WERI-Rb-1 (cell line): ENCODE results near the gene ISCU.
A peak's percentile ranks its signal among the peaks of the same experiment; 100 is the strongest.

Experiments
- DNase-seq: peaks from one replicate; pipeline ENCODE4 v3.0.0-alpha.2; 2020
- H3K27ac ChIP-seq: fragments of 250-450 bp; sonication (Bioruptor Pico); 2 replicates; pipeline ENCODE4 v1.5.1; 2020; ENCODE audit warnings: mild to moderate bottlenecking, moderate library complexity
- H3K27me3 ChIP-seq: fragments of 250-450 bp; sonication (Bioruptor Pico); 2 replicates; pipeline ENCODE4 v1.5.1; 2021; ENCODE audit warnings: mild to moderate bottlenecking, low read depth, moderate library complexity; ENCODE audit not compliant: insufficient read depth, severe bottlenecking
- H3K36me3 ChIP-seq: fragments of 250-450 bp; sonication (Bioruptor Pico); 2 replicates; pipeline ENCODE4 v1.5.1; 2020; ENCODE audit warnings: mild to moderate bottlenecking, moderate library complexity
- H3K4me3 ChIP-seq: 2 replicates; pipeline ENCODE4 v1.5.1; 2011; ENCODE audit warnings: low read depth, mild to moderate bottlenecking, control low read depth, low read length
- H3K9me3 ChIP-seq: fragments of 250-450 bp; sonication (Bioruptor Pico); 2 replicates; pipeline ENCODE4 v1.5.1; 2021; ENCODE audit warnings: mild to moderate bottlenecking, moderate library complexity; ENCODE audit not compliant: severe bottlenecking
- TF ChIP-seq, protein P1 (sequence below): IDR thresholded peaks from 2 replicates; pipeline ENCODE4 v1.5.1; 2011; ENCODE audit warnings: low read depth, mild to moderate bottlenecking, control low read depth, inconsistent platforms, low read length

The ISCU gene

DNA sequence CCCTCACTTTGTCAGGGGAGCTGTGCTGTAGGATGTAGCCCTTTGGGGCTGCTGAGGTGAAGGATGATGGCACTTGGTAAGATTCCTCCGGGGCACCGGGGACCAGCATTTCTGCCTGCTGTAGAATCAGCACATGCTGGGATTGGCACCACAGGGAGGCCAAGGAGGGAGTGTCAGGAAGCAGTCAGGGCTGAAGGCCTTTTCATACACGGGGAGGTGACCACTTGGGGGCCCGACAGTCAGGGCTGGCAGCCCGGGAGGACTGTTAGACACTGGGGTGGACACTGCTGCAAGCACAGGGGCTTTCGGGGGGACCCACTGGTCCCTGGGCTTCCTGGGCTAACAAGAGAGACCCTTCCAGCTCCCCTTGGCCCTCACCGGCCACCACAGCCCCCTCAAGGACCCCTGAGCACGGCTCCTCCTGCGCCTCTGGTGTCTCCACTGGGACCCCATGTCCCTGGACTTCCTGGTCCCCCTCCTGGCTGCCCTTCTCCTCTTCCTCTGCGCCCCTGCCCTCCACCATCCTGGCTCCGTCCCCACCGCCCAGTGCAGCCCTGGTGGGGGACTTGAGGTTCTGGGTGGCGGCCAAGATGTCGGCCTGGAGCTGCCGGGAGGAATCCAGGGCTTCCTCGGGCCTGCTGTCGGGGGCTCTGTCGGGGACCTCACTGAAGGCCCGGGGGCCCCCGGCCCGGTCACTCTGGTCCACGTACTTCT, 29.0 kb downstream of the ISCU start:
- TF ChIP-seq, protein P1, sequence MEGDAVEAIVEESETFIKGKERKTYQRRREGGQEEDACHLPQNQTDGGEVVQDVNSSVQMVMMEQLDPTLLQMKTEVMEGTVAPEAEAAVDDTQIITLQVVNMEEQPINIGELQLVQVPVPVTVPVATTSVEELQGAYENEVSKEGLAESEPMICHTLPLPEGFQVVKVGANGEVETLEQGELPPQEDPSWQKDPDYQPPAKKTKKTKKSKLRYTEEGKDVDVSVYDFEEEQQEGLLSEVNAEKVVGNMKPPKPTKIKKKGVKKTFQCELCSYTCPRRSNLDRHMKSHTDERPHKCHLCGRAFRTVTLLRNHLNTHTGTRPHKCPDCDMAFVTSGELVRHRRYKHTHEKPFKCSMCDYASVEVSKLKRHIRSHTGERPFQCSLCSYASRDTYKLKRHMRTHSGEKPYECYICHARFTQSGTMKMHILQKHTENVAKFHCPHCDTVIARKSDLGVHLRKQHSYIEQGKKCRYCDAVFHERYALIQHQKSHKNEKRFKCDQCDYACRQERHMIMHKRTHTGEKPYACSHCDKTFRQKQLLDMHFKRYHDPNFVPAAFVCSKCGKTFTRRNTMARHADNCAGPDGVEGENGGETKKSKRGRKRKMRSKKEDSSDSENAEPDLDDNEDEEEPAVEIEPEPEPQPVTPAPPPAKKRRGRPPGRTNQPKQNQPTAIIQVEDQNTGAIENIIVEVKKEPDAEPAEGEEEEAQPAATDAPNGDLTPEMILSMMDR = no peak
- no peaks in the 10 kb centered on the region for H3K9me3 ChIP-seq
- no peaks in the 10 kb centered on the region for H3K36me3 ChIP-seq
- H3K27me3 ChIP-seq = no peaks in the 10 kb centered on the region
- H3K4me3 ChIP-seq = no peak overlapping the region
- no peak for DNase-seq
- no peak overlapping the region for H3K27ac ChIP-seq

DNA sequence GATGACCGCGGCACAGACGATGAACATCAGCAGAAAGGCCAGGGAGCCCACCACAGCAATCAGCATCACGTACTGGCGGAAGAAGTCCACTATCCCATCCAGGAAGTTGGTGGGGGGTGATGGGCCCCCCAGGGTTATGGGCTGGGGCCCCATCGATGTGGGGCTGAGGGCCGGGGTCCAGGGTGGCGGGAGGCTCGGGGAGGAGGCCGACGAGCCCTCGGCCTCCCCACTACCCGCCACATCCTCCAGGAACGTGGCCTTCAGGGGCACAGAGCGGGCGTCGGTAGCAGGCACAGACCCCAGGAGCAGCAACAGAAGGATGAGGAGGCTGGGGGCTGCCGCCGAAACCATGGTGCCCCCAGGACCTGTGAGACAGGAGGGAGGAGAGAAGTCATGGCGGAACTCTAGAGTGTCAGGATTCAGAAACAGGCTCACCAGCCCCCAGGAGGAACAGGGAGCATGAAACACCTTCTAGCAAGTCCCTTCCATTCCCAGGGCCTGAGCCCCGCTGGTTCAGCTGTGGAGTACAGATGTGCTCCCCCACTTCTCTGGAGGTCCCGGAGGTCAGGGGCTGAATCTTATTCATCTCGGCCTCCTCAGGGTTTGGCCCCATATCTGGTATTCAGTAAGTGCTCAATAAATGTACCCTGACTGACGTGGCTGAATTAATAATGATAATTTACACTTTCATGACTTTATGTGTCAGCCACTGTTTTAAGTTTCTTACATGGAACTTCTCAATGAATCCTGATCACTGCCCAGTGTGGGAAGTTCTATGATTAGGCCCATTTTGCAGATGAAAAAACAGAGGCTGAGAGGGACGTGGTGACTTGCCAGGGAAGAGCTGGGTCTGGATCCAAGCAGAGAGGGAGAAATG, 29.9 kb downstream of the ISCU start:
- Histone ChIP-seq H3K27me3 (no peaks in the 10 kb centered on the region), H3K36me3 (no peaks in the 10 kb centered on the region), H3K4me3 (no peak overlapping the region), H3K27ac (0 out of 2 replicates have a peak overlapping the region, but pooled peaks have one; percentile 75), H3K9me3 (no peaks in the 10 kb centered on the region)
- no peak for DNase-seq
- TF ChIP-seq, protein P1 = no peak

DNA sequence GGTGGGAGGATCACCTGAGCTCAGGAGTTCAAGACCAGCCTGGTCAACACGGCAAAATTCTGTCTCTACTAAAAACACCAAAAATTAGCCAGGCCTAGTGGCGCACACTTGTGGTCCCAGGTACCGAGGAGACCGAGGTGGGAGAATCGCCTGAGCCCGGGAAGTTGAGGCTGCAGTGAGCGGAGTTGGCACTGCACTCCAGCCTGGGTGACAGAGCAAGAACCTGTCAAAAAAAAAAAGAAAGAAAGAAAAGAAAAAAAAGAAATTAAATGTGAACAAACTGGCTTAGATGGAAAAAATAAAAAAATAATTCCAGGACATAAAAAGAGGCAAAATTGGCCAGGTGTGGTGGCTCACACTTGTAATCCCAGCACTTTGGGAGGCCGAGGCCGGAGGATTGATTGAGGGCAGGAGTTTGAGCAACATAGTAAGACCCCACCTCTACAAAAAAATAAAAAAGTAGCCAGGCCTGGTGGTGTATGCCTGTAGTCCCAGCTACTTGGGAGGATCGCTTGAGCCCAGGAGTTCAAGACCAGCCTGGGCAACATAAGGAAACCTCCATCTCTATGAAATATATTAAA, 32.0 kb downstream of the ISCU start:
- H3K4me3 ChIP-seq = no peak overlapping the region
- peak overlapping the region; percentile 75 for H3K27ac ChIP-seq
- no peaks in the 10 kb centered on the region for H3K9me3 ChIP-seq
- H3K27me3 ChIP-seq = no peaks in the 10 kb centered on the region
- no peak for DNase-seq
- TF ChIP-seq, protein P1 = no peak
- H3K36me3 ChIP-seq = no peaks in the 10 kb centered on the region

DNA sequence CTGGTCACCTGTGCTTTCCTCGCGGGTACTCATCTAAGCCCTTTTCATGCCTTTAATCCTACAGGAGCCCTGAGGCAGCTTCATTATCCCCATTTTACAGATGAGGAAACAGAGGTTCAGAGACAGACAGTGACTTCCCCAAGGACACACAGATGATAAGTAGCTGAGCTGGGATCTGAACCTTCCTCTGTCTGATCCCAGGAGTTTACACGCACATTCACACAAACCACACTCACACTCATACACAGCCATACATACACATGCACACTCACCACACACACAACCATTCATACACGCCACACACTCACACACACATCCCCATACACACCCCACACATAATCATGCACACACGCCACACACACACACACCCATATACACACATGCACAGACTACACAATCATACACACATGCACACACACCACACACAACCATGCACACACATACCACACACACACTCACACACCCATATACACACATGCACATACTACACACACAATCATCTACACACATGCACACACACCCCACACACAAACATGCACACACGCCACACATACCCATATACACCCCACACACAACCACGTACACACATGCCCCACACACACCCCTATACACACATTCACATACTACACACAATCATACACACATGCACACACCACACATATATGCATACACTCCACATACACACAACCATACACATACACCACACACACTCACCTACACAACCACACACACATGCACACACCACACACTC, 32.7 kb downstream of the ISCU start:
- Histone ChIP-seq H3K4me3 (no peak overlapping the region), H3K27me3 (no peaks in the 10 kb centered on the region), H3K9me3 (no peaks in the 10 kb centered on the region), H3K27ac (no peak overlapping the region), H3K36me3 (no peaks in the 10 kb centered on the region)
- TF ChIP-seq, protein P1 = no peak
- no peak for DNase-seq

DNA sequence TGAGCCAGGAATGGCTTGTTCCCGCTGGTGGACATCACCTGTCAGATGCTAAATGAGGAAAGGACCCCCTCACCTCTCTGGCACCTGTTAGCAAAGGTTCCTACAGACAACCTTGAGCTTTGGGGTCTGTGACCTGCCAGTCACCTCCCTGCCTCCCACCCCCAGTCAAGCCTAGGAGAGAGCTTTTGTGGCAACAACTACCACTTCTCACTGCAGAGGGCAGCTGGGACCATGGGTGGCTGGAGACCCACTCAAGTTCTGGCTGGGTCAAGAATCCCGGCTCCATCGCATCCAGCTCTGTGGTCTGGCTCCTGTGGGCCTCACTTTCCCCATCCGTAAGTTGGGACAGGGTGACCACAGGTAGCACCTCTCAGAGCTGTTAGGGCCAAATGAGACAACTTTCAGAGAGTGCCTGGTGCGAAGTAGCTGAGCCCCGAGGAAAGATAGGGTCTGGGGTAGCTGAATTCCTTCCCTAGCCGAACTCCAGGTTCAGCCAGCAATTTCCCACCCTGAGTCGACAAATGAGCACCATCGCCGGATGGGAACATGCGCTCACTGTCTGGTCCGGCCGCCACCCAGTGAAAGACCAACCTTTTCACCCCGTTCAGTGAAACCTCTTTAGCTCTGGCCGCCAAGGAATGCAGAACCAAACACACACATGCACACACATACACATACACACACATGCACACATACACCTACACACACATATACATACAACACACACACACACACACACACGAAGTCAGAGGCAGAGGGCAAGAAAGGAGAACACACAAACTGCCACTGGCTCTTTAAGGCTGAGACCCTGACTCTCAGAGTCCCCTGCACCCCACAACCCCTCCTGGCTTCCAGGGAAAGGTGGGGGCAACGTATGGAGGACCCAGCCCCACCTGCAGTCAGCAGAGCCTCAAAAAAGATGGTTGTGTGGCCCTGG, 33.6 kb downstream of the ISCU start:
- Histone ChIP-seq H3K36me3 (no peaks in the 10 kb centered on the region), H3K4me3 (no peak overlapping the region), H3K27me3 (no peaks in the 10 kb centered on the region), H3K27ac (no peak overlapping the region), H3K9me3 (no peaks in the 10 kb centered on the region)
- no peak for DNase-seq
- TF ChIP-seq, protein P1 = no peak
